Activated gamma-delta T cell treated with anti-CD3 and anti-CD28 coated beads, Interleukin-2, amount 50 U/mL, for 16 hours (primary cell): ENCODE measurements around the gene TICAM1.
A peak's percentile ranks its signal among the peaks of the same experiment; 100 is the strongest.
"Not testable (repeated sequence)": the region's sequence is repeated elsewhere in the genome, so short reads cannot be mapped to it uniquely, and the experiment has no call there.

Experiments
- DNase-seq: peaks from one replicate; pipeline ENCODE4 v3.0.0-alpha.2; 2020; ENCODE audit warnings: low read depth

TICAM1 gene

GRCh38 chr19:4803736-4804695 lies 27.5 kb downstream of the TICAM1 start:
- DNase-seq: peak; percentile 47

- DNase-seq: no peak
These were observed 28.8 kb downstream of the TICAM1 start for GRCh38 chr19:4802711-4803110.

- DNase-seq: no peak
These were observed 30.4 kb downstream of the TICAM1 start for GRCh38 chr19:4801085-4801619.

- DNase-seq: no peak
These were observed 30.9 kb downstream of the TICAM1 start for GRCh38 chr19:4800591-4801081.

GRCh38 chr19:4795400-4795799 lies 36.1 kb downstream of the TICAM1 start:
- DNase-seq: no peak

GRCh38 chr19:4794971-4795370 lies 36.5 kb downstream of the TICAM1 start:
- DNase-seq: no peak

GRCh38 chr19:4793278-4793677 lies 38.2 kb downstream of the TICAM1 start:
- not testable (repeated sequence) for DNase-seq

GRCh38 chr19:4792866-4793195 lies 38.7 kb downstream of the TICAM1 start:
- DNase-seq: not testable (repeated sequence)

GRCh38 chr19:4792019-4792865 lies 39.3 kb downstream of the TICAM1 start:
- not testable (repeated sequence) for DNase-seq

- peak; percentile 98 for DNase-seq
These were observed 40.1 kb downstream of the TICAM1 start, which contains the start of gene FEM1A for GRCh38 chr19:4791183-4792018. Gene FEM1A (plus strand): TSS chr19:4791734. CDS start chr19:4791855, 121 bp downstream.

GRCh38 chr19:4786412-4787016 lies 45.0 kb downstream of the TICAM1 start:
- not testable (repeated sequence) for DNase-seq

GRCh38 chr19:4781801-4782200 lies 49.7 kb downstream of the TICAM1 start:
- DNase-seq: no peak

- DNase-seq: no peak
These were observed 50.7 kb downstream of the TICAM1 start for GRCh38 chr19:4780860-4781259.

- not testable (repeated sequence) for DNase-seq
These were observed 53.4 kb downstream of the TICAM1 start for GRCh38 chr19:4778124-4778523.

GRCh38 chr19:4776436-4777211 lies 54.9 kb downstream of the TICAM1 start:
- DNase-seq: no peak

- no peak for DNase-seq
These were observed 55.8 kb downstream of the TICAM1 start for GRCh38 chr19:4775627-4776152.

GRCh38 chr19:4774136-4774535 lies 57.4 kb downstream of the TICAM1 start:
- no peak for DNase-seq

- no peak for DNase-seq
These were observed 58.4 kb downstream of the TICAM1 start for GRCh38 chr19:4773047-4773640.

- DNase-seq: no peak
These were observed 58.9 kb downstream of the TICAM1 start for GRCh38 chr19:4772566-4772965.
